SU-DHL-6 (cell line): ENCODE data around the gene MRRF.

ENCODE experiments used
- H2AFZ ChIP-seq: fragments of 200-600 bp; sonication (generic); 2 replicates; pipeline ENCODE4 v1.6.1; 2014; ENCODE audit warnings: low read depth, mild to moderate bottlenecking, moderate library complexity, mixed read lengths, antibody characterized with exemption, low read length; ENCODE audit not compliant: severe bottlenecking
- H3F3A ChIP-seq: fragments of 200-600 bp; shearing (Covaris generic); 2 replicates; pipeline ENCODE4 v1.6.0; 2016; ENCODE audit warnings: antibody characterized with exemption, mild to moderate bottlenecking; ENCODE audit not compliant: insufficient read depth
- H3K27ac ChIP-seq: fragments of 200-600 bp; sonication (generic); 2 replicates; pipeline ENCODE4 v1.5.1; 2016; ENCODE audit warnings: low read depth, mild to moderate bottlenecking, low read length, moderate library complexity, mixed read lengths
- H3K27me3 ChIP-seq: fragments of 200-600 bp; sonication (generic), shearing (Covaris generic); 2 replicates; pipeline ENCODE4 v1.6.0; 2014; ENCODE audit warnings: mild to moderate bottlenecking, low read length
- H3K36me3 ChIP-seq: fragments of 200-600 bp; sonication (generic); 2 replicates; pipeline ENCODE4 v1.6.1; 2014; ENCODE audit warnings: mild to moderate bottlenecking, low read length, mixed read lengths
- H3K4me2 ChIP-seq: fragments of 300-600, 200-600 bp; shearing (Covaris generic), sonication (generic); 2 replicates; pipeline ENCODE4 v1.6.0; 2014; ENCODE audit warnings: low read length, low read depth, mild to moderate bottlenecking; ENCODE audit not compliant: poor library complexity, severe bottlenecking
- H3K4me3 ChIP-seq: fragments of 200-600 bp; sonication (generic); 2 replicates; pipeline ENCODE4 v1.5.1; 2014; ENCODE audit warnings: antibody characterized with exemption, low read length, mild to moderate bottlenecking, mixed read lengths; ENCODE audit not compliant: insufficient read depth, poor library complexity, severe bottlenecking
- H3K79me2 ChIP-seq: fragments of 200-600 bp; sonication (generic); 2 replicates; pipeline ENCODE4 v1.6.1; 2014; ENCODE audit warnings: mild to moderate bottlenecking, low read length, moderate library complexity; ENCODE audit not compliant: insufficient read depth
- H3K9ac ChIP-seq: fragments of 200-600 bp; sonication (generic); 2 replicates; pipeline ENCODE4 v1.7.0; 2014; ENCODE audit warnings: mild to moderate bottlenecking, low read length
- H3K9me2 ChIP-seq: fragments of 200-600 bp; sonication (generic); replicated peaks from 2 replicates; pipeline ENCODE4 v1.6.1; 2014; ENCODE audit warnings: low read length; ENCODE audit not compliant: insufficient read depth
- H3K9me3 ChIP-seq: fragments of 200-600 bp; sonication (generic); 2 replicates; pipeline ENCODE4 v1.6.1; 2014; ENCODE audit warnings: low read length, mixed read lengths; ENCODE audit not compliant: insufficient read depth
- H4K20me1 ChIP-seq: fragments of 200-600 bp; sonication (generic); 2 replicates; pipeline ENCODE4 v1.6.1; 2014; ENCODE audit warnings: low read depth, mild to moderate bottlenecking, antibody characterized with exemption, low read length, moderate library complexity, mixed read lengths
- EZH2phosphoT487 ChIP-seq: fragments of 200-600 bp; sonication (generic), shearing (Covaris generic); conservative IDR thresholded peaks from 2 replicates; pipeline ENCODE4 v1.6.1; 2018; ENCODE audit warnings: mild to moderate bottlenecking, antibody characterized with exemption, low read length, moderate library complexity, mixed read lengths
- TF ChIP-seq, protein P1 (sequence below): fragments of 200-600 bp; sonication (generic); IDR thresholded peaks from one replicate; pipeline ENCODE4 v1.5.1; 2017; ENCODE audit warnings: antibody characterized with exemption, mild to moderate bottlenecking, low read length, moderate library complexity; ENCODE audit not compliant: insufficient read depth, poor library complexity, severe bottlenecking

Gene MRRF

DNA sequence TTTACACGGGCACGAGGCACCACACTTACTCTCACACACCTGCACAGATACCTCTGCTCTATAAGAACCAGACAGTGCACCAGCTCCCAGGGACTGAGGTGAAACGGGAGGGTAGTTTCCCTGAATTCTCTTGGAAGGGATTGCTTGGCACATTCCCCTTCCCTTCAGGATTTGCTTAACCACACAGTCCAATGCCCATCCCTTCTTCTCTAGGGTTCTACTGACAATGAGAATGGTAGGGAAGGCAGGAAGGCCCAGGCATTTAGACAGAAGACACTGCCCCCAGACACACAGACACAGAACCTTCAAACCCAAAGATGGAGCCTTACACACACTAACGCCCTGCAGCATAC, 35.2 kb upstream of the MRRF start:
- Histone ChIP-seq H4K20me1 (no peaks in the 10 kb centered on the region), H2AFZ (no peak overlapping the region), H3K27ac (no peak overlapping the region), H3K27me3 (no peaks in the 10 kb centered on the region), H3F3A (no peaks in the 10 kb centered on the region), H3K9me3 (no peaks in the 10 kb centered on the region), H3K36me3 (no peaks in the 10 kb centered on the region), H3K9me2 (no peaks in the 10 kb centered on the region), H3K4me2 (no peak overlapping the region), H3K9ac (no peak overlapping the region), H3K4me3 (no peak overlapping the region), H3K79me2 (no peaks in the 10 kb centered on the region)
- no peak for TF ChIP-seq EZH2phosphoT487

GRCh38 chr9:122232796-122233306, 31.8 kb upstream of the MRRF start:
- H3F3A ChIP-seq = no peaks in the 10 kb centered on the region
- H3K27ac ChIP-seq = no peak overlapping the region
- no peaks in the 10 kb centered on the region for H3K27me3 ChIP-seq
- H2AFZ ChIP-seq = no peak overlapping the region
- H3K9ac ChIP-seq = no peak overlapping the region
- H4K20me1 ChIP-seq = no peaks in the 10 kb centered on the region
- H3K4me3 ChIP-seq = no peak overlapping the region
- H3K4me2 ChIP-seq = no peak overlapping the region
- no peaks in the 10 kb centered on the region for H3K9me2 ChIP-seq
- no peaks in the 10 kb centered on the region for H3K9me3 ChIP-seq
- no peaks in the 10 kb centered on the region for H3K36me3 ChIP-seq
- no peak for TF ChIP-seq EZH2phosphoT487
- TF ChIP-seq, protein P1, sequence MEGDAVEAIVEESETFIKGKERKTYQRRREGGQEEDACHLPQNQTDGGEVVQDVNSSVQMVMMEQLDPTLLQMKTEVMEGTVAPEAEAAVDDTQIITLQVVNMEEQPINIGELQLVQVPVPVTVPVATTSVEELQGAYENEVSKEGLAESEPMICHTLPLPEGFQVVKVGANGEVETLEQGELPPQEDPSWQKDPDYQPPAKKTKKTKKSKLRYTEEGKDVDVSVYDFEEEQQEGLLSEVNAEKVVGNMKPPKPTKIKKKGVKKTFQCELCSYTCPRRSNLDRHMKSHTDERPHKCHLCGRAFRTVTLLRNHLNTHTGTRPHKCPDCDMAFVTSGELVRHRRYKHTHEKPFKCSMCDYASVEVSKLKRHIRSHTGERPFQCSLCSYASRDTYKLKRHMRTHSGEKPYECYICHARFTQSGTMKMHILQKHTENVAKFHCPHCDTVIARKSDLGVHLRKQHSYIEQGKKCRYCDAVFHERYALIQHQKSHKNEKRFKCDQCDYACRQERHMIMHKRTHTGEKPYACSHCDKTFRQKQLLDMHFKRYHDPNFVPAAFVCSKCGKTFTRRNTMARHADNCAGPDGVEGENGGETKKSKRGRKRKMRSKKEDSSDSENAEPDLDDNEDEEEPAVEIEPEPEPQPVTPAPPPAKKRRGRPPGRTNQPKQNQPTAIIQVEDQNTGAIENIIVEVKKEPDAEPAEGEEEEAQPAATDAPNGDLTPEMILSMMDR = no peak
- H3K79me2 ChIP-seq = no peaks in the 10 kb centered on the region

DNA sequence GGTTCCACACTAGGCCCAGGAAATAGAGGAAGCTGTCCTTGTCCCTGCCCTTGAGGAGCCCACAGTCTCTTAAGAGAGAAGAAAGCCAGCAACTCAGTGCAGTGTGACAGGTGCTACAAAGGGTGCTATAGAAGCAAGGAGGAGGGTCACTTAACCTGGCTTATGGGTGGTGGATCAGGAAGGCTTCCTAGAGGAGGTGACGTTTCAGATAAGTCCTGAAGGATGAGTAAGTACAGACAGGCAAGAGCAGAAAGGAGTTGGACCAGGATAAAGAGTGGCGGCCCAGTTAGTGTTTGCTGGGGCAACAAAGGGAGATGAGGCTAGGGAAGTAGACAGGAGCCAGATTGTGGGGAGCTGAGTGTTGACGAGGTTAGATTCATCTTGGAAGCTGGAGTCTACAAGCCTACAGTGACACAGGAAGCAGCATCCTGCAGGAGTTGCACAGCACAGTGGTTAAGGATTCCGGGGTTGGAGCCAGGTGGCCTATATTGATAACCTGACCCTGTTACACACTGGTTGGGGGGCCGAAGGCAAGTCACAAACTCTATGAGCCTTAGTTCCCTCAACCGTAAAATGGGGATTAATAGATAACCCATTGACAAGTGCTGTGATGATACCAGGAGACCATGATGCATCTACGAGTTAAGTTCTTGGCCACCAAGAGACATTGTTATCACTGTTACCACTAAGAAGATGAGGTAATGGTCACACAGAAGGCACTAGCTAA, 30.5 kb upstream of the MRRF start:
- Histone ChIP-seq H4K20me1 (no peaks in the 10 kb centered on the region), H3K4me3 (no peak overlapping the region)
- no peak for TF ChIP-seq EZH2phosphoT487
- TF ChIP-seq, protein P1 = no peak

DNA sequence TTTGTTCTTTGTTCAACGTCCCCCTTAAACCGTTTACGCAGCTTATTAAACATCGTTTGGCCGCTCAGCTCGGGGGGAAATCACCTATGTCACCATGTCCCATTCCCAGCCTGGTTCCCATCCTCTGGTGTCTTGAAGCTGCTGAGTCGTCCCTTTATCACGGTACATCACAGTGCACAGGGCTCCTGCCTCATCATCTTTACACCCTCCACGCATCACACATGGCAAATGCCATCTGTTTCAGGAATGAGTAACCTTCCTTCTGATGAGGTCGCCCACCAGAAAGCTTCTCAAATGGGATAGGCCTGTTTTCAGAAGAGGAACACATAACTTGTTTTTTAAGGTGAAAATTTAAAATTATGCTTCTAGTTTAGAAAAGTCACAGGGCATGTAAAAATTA, 28.0 kb upstream of the MRRF start:
- Histone ChIP-seq H3F3A (no peaks in the 10 kb centered on the region), H2AFZ (no peak overlapping the region), H3K9me2 (no peaks in the 10 kb centered on the region), H3K4me3 (no peak overlapping the region), H3K27me3 (no peaks in the 10 kb centered on the region), H3K4me2 (no peak overlapping the region), H3K36me3 (peaks cover 18% of the 10 kb centered on the region), H3K9me3 (no peaks in the 10 kb centered on the region), H3K79me2 (no peaks in the 10 kb centered on the region), H3K9ac (no peak overlapping the region), H3K27ac (no peak overlapping the region), H4K20me1 (no peaks in the 10 kb centered on the region)
- TF ChIP-seq EZH2phosphoT487 = no peak
- TF ChIP-seq, protein P1 = no peak

More for the DNA sequence above, 30.5 kb upstream of the MRRF start:
- no peaks in the 10 kb centered on the region for H3K79me2 ChIP-seq
- no peak overlapping the region for H3K4me2 ChIP-seq
- H3K36me3 ChIP-seq = no peaks in the 10 kb centered on the region
- no peaks in the 10 kb centered on the region for H3K9me3 ChIP-seq
- no peaks in the 10 kb centered on the region for H3F3A ChIP-seq
- H3K27me3 ChIP-seq = no peaks in the 10 kb centered on the region
- H3K9ac ChIP-seq = no peak overlapping the region
- H2AFZ ChIP-seq = no peak overlapping the region
- no peak overlapping the region for H3K27ac ChIP-seq
- H3K9me2 ChIP-seq = no peaks in the 10 kb centered on the region
